HG03439 (cell line): ENCODE measurements around the gene ELMO1.

Source experiments
- ATAC-seq: cut with Tn5 transposase; IDR thresholded peaks from one replicate; pipeline ENCODE4 v1.9.1; 2021; ENCODE audit warnings: mild to moderate bottlenecking, moderate library complexity; ENCODE audit not compliant: unreplicated experiment

The ELMO1 gene

DNA sequence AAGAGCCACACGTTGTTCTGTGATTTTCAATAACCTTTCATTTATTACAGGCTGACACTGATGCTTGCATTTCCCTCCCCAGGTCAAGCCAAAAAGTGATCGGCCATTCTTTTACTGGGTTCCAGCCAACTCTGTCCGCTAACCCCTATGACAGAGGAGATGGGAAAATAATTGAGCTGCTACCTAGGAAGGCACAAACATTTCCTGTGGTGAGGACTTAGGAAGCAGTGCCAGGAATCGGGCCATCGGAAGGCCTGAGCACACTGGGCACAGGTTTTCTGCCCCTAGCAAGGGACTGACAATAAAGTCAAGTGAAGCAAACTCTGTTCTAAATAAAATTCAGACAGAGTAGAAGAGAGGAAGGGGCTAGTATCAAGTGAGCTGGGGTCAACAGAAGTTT lies 411.4 kb downstream of the ELMO1 start:
- no peak for ATAC-seq

GRCh38 chr7:37035631-37036030 lies 413.0 kb downstream of the ELMO1 start:
- ATAC-seq = no peak

DNA sequence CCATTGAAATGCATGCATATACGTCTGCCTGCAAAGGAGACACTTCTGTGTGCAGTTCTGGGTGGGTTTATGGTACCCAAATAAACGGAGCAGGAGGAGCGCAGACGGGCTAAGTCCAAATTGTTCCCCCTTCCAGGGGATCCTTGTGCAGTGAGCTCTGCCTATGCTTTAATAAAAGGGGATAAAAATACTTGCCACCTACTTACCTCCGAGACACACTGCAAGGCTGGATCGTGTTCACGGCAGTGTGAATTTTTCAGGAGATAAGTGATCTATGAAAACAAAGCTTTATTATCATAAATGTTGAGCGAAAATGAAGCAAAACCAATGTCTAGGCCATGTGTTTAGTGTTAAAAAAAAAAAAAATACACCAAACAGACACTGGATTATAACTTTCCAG lies 415.5 kb downstream of the ELMO1 start:
- ATAC-seq = no peak

GRCh38 chr7:37032258-37032601 lies 416.4 kb downstream of the ELMO1 start:
- no peak for ATAC-seq

GRCh38 chr7:37031571-37032257 lies 416.9 kb downstream of the ELMO1 start:
- no peak for ATAC-seq

- no peak for ATAC-seq
These were observed 419.7 kb downstream of the ELMO1 start for GRCh38 chr7:37028909-37029440.

- ATAC-seq = no peak
These were observed 420.9 kb downstream of the ELMO1 start for GRCh38 chr7:37027557-37028341.

- no peak for ATAC-seq
These were observed 421.6 kb downstream of the ELMO1 start for GRCh38 chr7:37027104-37027503.

DNA sequence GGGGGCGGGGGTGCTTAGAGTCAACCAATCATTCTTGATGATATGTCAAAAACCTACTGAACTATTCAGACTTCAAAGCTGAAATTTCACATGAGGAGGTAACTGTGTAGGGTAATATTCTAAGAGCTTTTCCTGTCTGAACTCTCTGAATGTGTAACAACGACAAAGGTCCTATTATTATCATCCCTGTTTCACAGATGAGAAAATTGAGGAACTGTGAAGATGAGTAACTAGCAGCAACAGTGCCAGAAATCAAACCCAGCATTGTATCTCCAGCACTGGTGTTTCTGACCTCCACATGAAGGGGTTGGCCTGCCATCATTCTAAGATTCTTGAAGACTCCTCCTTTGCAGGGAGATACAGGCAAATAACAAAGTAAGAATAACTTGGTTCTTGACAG lies 429.7 kb downstream of the ELMO1 start:
- ATAC-seq = no peak

- no peak for ATAC-seq
These were observed 432.4 kb downstream of the ELMO1 start for GRCh38 chr7:37016064-37016878.

DNA sequence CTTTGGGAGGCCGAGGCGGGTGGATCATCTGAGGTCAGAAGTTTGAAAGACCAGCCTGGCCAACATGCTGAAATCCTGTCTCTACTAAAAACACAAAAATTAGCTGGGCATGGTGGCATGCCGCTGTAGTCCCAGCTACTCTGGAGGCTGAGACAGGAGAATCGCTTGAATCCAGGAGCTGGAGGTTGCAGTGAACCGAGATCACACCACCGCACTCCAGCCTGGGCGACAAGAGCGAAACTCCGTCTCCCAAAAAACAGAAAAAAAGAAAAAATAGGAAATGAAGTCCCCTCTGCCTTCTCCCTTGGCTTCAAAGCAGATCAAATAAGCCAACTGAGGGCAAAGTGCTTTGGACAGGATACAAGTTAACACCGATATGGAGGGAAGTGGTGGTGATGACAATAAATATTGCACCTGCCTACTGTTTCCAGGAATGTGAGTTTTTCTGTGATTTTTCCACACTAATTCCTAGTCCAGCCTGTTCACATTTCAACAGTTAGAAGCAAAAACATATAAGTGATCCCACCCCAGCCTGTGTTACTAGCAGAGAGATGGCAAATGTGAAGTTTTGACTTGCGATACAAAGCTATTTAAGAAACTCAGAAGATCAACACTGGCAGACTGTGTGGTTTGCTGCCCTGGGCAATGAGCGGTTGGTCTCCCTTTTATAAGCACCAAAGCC lies 433.2 kb downstream of the ELMO1 start:
- no peak for ATAC-seq

- no peak for ATAC-seq
These were observed 434.9 kb downstream of the ELMO1 start for GRCh38 chr7:37013771-37014170.

DNA sequence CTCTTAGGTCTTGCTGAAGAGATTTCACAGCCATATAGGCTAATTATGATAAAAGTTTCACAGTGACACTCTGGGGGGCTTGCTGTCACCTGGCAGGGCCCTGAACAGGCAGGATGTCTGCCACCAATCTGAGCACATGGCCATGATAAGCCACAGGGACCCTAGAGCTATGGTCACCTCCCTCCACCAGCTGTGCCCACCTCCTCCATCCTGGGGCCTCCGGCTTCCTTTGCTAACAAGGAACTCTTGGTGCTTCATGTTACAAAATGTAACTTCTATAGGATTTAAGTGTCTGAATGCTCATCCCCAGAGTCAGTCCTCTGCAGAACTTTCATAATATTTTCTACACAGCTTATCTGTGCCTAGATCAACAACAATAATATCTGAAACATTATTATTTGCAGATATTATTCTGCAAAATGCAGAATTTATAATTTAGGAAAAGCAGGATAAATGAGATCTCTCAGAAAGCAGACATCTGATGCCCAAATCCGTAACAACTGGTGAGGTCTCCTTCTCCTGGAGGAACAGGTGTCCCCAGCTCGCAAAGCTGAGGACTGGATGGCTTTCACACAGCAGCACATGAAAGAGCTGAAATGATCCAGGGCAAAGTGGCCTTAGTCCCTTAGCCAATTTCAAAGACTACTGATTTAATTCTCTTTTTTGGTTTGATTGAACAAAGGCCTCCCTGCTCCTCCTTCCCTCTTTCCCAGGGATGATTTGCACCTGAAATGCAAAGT lies 437.3 kb downstream of the ELMO1 start:
- ATAC-seq = no peak

DNA sequence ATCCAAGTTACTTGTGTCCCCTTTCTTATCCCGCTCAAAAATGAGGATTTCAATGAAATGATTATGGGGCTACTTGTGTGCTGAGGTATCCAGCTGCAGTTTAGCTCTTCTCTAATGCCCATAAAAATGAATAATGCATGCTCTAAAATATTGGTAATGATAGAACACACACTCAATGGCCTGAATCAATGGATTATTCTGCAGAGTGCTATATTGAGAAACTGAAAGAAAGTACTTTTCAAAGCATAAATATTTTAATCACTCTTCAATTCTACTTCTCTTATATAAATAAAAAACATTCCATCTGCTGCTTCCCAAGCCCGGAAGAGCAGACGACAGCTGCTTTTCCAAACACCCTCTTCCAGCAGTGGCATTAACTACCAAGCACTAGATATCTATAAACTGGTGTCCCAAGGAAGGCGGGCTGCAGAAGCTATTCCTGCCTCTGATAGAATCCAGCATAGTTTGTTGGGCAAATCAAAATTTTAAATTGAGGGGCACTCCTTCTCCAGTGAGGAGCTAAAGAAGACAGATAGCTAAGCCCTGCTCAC lies 439.5 kb downstream of the ELMO1 start:
- no peak for ATAC-seq

GRCh38 chr7:37007691-37008090 lies 441.0 kb downstream of the ELMO1 start:
- no peak for ATAC-seq

GRCh38 chr7:37007268-37007667 lies 441.4 kb downstream of the ELMO1 start:
- ATAC-seq = no peak

DNA sequence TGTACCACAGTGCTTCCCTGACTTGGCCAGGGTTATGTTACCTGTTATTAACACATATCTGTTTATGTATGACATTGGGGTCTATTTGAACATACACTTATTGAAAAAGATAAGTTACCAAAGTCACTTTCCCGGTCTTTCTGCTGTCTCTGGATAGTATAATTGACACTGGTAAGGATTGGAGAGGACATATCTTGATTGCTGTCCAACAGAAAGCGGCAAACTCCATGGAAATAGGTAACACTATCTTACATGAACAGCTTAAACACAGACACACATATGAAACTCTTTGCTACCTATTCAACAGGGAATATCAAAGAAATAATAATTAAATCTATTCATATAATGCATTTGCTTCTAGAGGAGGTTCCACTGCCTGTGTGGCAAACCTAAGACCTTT lies 441.9 kb downstream of the ELMO1 start:
- no peak for ATAC-seq

- ATAC-seq = no peak
These were observed 448.2 kb downstream of the ELMO1 start for GRCh38 chr7:37000511-37000910.

DNA sequence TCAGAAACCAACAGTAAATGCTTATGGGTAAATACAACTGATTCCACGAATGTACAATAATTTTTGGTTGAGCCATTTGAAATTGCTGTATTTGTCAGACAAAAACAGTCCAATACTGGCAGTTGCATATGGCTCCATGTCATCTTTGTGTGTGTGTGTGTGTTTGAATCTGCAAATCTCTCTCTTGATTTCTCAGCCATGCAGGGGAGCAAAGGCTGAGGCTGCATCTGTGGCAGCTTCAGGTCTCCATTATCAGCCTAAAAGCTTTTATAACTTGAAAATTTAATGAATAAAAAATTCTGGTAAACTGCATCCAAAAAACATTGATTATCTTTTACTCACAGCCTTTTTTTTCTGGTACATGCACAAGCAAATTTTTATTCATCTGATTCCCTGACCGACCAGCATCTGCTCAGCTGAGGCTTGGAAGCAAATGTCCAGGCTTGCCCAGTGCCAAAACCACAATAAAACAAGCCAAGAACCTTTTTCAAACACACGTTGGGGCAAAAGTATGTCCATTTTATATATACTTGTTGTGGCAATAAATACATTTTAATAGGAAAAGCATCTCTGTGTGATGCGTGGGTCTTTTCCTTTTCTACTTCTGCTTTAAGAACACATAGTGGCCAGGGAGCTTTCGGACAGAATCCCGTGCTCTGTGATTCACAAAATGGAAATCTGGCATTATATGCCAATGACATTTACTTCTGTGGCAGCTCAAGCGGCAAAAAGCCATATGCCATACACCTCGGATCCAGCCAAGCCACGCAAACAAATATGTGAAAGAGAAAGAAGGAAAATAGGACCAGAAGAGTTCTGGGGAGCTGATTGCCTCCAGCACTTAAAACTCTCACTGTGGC lies 448.8 kb downstream of the ELMO1 start:
- ATAC-seq = no peak
